T1000 (cell line): Measurements from ENCODE around the gene RABL2B.
A peak's percentile ranks its signal among the peaks of the same experiment; 100 is the strongest.
"Not testable (repeated sequence)": the region's sequence is repeated elsewhere in the genome, so short reads cannot be mapped to it uniquely, and the experiment has no call there.

Source experiments
- DNase-seq: peaks from one replicate; lab custom pipeline; 2025; ENCODE audit warnings: mixed read lengths; lab: John Stamatoyannopoulos, UW

The RABL2B gene

DNA sequence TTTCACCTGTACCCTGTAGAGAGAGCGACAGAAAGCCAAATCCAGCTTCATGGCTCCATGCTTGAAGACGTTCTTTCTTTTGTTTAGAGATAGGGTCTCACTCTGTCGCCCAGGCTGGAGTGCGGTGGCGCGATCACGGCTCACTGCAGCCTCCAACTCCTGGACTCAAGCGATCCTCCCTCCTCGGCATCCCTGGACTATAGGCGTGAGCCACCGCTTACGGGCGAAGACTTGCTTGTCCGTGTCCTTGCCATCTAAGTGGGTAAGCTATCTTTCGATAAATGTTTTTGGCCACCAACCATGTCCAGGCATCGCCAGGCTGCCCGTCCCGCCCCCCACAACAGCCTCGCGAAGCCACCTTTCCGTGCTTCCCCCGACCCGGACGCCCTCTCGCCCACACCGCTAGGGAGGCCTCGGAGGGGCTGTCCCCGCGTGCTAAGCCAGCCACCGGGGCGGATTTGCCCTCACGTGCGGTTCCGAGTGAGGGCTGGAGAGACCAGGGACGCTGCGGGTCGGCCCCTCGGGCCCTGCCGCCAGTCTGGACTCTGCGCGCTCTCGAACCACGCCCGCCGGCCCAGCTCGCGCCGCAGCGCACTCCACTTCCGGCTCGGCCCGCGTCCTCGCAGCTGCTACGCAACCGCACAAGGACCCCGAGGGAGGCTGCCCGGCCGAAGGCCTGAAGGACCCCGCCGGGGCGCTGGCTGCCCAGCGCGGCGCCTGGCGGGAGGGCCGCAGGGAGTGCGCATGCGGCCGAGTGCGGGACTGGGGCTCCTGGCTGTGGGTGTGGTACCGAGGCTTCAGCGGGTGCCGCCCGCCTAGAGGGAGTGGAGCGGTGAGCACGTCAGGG lies at the start of gene RABL2B:
TSS of gene RABL2B (minus strand) at position 604 of the 847 bp plus-strand sequence. CDS start 1,342 bp downstream, outside the sequence.
- peak; percentile 88 for DNase-seq

DNA sequence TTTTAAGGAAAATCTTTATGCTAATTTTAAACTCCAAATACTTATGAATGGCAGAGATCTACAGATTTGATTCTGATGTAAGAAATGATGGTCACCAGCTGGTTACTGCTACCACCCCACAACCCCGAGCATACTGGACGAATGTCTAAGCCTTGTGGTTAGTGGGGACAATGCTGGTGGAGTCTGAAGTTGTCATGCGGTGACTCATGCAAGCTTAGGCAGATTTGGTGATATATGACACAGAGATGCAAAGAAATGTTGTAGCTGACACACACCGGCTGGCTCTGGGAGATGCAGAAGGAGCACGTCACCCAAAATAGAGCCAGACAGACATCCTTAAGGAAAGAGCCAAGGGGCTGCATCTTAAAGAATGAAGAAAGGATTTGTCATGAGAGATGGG lies 3.5 kb upstream of the RABL2B start:
- DNase-seq: not testable (repeated sequence)

DNA sequence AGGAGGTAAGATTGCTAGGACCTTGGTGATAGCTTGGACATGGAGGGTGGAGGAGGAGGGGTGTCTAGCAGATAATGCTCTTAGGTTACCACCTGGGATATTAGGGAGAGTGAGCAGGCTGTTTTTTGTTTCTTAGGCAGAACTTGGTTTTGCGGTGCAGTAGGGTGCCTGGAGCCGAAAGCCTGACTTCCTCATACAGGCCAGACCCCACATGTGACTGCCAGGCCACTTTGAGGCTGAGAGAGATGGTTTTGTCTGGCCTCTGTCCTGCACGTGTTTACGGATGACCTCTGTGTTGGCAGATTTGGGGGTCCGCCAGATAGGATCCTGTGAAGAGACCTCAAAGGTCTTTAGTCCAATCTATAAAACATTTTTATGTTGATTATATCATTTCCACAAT lies 1.9 kb upstream of the RABL2B start:
- DNase-seq: not testable (repeated sequence)

- not testable (repeated sequence) for DNase-seq
Measured at GRCh38 chr22:50783880-50784276, 442 bp upstream of the RABL2B start.

- DNase-seq: not testable (repeated sequence)
Measured at GRCh38 chr22:50782253-50782652, 1.2 kb downstream of the RABL2B start.

DNA sequence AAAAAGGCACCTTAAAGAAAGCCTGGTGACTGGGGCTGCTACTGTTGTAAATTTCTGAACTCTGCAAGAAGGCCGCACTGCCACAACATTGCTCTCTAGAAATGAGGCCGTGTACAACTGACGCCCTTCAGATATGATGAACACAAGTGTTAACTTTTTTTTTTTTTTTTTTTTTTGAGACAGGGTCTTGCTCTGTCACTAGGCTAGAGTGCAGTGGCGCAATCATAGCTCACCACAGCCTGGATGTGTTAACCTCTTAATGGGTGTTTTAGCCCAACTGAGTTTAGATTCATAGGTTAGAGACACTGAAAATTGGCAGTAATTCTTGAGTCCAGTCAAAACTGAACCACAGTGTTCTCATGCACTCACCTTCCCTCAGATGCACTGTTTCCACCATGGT lies 3.2 kb downstream of the RABL2B start:
- not testable (repeated sequence) for DNase-seq

GRCh38 chr22:50777631-50778030 lies 5.8 kb downstream of the RABL2B start:
- DNase-seq: not testable (repeated sequence)

GRCh38 chr22:50775132-50775531 lies 8.3 kb downstream of the RABL2B start:
- not testable (repeated sequence) for DNase-seq

DNA sequence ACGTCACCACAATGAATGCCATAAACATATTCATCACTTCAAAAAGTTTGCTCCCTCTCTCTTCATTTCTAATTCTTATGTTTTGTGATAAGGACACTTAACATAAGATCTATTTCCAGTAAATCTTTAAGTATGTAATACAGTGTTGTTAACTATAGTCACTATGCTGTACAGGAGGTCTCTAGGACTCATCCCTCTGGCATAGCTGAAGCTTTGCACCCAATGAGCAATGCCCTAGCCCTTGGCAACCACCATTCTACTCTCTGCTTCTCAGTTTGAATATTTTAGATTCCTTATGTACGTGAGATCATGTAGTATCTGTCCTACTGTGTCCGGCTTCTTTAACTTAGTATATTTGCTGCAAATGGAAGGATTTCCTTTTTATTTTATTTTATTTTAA lies 19.1 kb downstream of the RABL2B start:
- not testable (repeated sequence) for DNase-seq

DNA sequence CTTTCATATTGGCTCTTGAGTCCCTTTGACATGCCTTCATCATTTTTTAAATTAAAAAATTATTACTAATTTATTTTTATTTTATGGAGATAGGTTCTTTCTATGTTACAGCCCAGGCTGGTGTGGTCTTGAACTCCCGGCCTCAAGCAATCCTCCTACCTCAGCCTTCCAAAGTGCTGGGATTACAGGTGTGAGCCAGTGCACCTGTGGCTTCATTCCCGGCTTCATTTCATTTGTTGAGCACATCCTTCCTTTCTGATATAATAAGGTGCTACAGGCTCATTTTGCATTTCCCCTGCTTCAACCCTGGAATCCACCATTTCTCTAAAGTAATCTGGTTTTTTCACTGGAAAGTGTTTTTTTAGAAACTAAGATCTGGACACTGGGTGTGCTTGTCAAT lies 21.6 kb downstream of the RABL2B start:
- not testable (repeated sequence) for DNase-seq

DNA sequence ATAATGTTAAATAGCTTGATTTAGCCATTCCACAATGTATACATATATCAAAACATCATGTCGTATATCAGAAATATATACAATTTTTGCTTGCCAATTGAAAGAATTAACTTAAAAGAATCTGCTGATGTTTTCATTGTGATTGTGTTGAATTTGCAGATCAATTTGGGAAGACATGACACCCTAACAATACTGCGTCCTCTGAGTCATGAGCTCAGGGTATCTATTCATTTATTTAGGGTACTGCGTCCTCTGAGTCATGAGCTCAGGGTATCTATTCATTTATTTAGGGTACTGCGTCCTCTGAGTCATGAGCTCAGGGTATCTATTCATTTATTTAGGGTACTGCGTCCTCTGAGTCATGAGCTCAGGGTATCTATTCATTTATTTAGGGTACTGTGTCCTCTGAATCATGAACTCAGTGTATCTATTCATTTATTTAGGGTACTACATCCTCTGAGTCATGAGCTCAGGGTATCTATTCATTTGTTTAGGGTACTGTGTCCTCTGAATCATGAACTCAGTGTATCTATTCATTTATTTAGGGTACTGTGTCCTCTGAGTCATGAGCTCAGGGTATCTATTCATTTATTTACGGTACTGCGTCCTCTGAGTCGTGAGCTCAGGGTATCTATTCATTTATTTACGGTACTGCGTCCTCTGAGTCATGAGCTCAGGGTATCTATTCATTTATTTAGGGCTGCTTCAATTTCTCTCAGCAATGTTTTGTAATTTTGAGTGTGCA lies 23.7 kb downstream of the RABL2B start:
- DNase-seq: not testable (repeated sequence)

DNA sequence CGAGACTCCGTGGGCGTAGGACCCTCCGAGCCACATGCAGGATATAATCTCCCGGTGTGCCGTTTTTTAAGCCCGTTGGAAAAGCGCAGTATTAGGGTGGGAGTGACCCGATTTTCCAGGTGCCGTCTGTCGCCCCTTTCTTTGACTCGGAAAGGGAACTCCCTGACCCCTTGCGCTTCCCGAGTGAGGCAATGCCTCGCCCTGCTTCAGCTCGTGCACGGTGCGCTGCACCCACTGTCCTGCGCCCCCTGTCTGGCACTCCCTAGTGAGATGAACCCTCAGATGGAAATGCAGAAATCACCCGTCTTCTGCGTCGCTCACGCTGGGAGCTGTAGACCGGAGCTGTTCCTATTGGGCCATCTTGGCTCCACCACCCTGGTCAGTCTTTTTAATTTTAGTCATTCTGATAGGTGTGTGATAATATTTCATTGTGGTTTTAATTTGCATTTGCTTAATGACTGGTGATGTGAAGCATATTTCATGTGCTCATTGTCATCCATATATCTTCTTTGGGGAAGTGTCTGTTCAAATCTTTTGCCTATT lies 26.4 kb downstream of the RABL2B start:
- peak; percentile 16 for DNase-seq

DNA sequence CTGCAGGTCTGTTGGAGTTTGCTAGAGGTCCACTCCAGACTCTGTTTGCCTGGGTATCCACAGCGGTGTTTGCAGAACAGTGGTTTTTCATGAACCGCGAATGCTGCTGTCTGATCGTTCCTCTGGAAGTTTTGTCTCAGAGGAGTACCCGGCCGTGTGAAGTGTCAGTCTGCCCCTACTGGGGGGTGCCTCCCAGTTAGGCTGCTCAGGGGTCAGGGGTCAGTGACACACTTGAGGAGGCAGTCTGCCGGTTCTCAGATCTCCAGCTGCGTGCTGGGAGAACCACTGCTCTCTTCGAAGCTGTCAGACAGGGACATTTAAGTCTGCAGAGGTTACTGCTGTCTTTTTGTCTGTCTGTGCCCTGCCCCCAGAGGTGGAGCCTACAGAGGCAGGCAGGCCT lies 27.0 kb downstream of the RABL2B start:
- DNase-seq: not testable (repeated sequence)

- DNase-seq: not testable (repeated sequence)
Measured at GRCh38 chr22:50755251-50755650, 28.2 kb downstream of the RABL2B start.

DNA sequence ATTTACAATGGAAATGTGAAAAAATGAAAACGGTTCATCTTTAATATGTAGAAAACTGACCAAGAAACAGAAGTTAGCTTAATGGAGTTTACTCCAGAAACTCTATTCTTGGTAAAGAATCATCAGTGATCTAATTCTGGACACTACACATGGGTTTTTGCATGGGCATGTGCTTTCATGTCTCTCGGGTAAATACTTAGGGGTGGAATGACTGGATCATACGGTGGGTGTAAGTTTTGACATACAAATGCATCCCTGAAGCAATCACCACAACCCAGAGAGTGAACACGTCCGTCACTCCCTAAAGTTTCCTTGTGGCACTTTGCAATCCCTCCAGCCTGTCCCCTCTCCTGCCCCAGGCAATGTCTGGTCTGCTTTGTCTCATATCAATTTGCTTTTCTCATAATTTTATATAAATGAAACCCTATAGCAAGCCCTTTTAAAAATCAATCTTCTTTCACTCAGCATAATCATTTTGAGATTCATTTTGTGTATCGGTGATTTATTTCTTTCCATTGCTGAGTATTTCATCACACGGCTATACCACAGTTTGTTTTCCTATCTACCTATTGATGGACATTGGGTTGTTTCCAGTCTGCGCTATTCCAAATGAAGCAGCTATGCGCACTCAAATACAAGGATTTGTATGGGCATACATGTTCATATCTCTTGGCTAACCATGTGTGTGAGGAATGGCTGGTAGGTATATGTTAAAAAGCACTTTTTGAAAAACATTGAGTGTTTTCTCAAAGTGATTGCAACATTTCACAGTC lies 33.9 kb downstream of the RABL2B start:
- not testable (repeated sequence) for DNase-seq

DNA sequence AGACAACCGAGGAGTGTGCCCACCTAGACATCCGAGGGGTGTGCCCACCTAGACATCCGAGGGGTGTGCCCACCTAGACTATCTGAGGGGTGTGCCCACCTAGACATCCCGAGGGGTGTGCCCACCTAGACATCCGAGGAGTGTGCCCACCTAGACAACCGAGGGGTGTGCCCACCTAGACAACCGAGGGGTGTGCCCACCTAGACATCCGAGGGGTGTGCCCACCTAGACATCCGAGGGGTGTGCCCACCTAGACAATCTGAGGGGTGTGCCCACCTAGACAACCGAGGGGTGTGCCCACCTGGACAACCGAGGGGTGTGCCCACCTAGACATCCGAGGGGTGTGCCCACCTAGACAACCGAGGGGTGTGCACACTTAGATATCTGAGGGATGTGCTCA lies 34.8 kb downstream of the RABL2B start:
- DNase-seq: not testable (repeated sequence)

DNA sequence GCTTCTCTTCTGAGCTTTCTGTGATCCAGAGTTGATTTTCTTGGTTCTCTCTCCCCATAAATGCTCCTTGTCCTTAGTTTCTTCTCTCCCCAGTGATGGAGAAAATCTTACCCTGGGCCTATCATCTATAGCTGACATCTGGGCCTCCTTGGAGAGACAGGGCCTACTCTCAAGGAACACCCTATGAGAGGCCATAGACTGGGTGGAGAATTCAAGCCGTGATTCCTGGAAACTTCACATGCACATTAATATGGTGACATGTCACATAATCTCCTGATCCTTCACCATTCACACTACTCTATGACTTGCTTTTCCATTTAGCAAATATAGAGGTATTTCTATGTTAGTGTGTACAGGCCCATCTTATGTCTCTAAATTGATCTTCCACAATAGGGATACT lies 35.9 kb downstream of the RABL2B start:
- not testable (repeated sequence) for DNase-seq

GRCh38 chr22:50744424-50744823 lies 39.0 kb downstream of the RABL2B start:
- not testable (repeated sequence) for DNase-seq

- DNase-seq: not testable (repeated sequence)
Measured at GRCh38 chr22:50740714-50741113, 42.7 kb downstream of the RABL2B start.

DNA sequence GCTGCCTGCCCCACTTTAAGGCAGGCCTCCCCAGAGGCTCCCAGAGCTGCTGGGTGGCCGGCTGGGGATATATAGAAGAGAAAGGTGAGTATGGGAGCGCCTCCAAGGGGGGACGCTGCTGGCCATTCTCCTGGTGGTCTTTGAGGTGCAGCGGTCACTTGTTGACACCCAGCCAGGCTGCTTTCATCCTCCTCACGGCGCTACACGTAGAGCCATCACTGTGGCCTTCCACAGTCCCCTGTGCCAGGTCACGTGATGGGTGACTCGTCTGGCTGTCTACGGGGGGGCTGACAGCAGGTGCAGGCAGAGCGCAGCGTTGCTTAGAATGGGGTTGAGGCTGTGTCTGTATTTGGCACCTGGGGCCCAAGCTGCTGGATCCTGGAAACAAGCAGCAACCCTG lies 43.5 kb downstream of the RABL2B start:
- DNase-seq: no peak

DNA sequence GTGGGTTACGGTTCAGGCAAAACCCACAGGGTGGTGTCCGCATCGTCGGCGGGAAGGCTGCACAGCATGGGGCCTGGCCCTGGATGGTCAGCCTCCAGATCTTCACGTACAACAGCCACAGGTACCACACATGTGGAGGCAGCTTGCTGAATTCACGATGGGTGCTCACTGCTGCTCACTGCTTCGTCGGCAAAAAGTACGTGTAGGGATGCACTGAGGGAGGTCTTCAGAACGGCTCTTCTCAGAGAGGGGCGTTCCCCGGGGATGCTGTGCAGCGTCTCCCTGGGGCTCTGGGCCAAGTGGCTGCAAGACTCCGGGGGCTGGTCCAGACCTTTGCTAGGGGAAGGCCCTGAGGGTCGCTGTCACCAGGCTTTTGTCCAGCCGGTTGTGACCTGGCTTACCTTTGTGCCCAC lies 44.2 kb downstream of the RABL2B start:
- DNase-seq: no peak
